Measurements from ENCODE around the gene IGSF3. TPM values are rescaled to one million over a fixed set of nuclear protein-coding genes. Genes with fewer than 3 reads are reported as not detected.

The IGSF3 gene
- total RNA-seq (2021) (31.7 to 32.4 TPM (median 32.1 TPM) in 3 replicates), Bru-seq, nascent RNA (percentile 65 among the genes with signal in this experiment)
- long read RNA-seq, experiment 1, full-length matches to known transcripts = 27 of 82 reads
- long read RNA-seq, experiment 1, partial matches to known transcripts = 34 of 82 reads
- long read RNA-seq, experiment 1, other reads (novel, unspliced or antisense) = 21 of 82 reads
- long read RNA-seq, experiment 2, full-length matches to known transcripts = 5 of 65 reads
- long read RNA-seq, experiment 2, partial matches to known transcripts = 28 of 65 reads
- long read RNA-seq, experiment 2, other reads (novel, unspliced or antisense) = 32 of 65 reads
- long read RNA-seq, experiment 3, partial matches to known transcripts = 0 of 1 reads
- long read RNA-seq, experiment 3, other reads (novel, unspliced or antisense) = 1 of 1 reads

DNA sequence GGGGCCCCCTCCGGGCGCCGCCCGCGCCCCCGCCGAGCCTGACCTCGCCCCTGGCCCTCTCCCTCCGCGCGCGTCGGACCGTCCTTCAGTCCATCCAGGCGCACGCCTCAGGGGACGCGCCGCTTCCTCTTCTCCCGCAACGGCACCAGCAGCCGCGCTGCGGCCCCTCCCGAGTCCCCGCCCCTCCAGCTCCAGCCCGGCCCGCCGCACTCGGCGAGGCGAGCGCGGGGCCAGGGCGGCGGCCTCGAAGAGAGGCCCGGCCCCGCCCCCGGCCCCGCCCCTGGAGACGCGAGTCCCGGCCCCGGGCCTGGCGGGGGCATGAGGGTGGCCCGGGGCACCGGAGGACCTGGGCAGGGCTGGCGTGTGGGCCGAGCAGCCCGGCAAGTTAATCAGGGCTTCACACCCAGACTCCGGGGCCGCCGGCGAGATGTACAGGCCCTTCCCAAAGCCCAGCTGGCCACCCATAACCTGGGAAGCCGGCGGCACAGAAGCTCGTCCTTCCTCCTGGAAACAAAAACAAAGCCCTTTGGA, at the start of gene IGSF3:
TSS of gene IGSF3 (minus strand) at position 159 of the 531 bp plus-strand sequence. CDS start 1,407 bp downstream, outside the sequence.
- POLR2A ChIA-PET = interaction anchor here (0.6 to 1.5 kb wide), 2 partner anchors 68 to 392 kb away, joined by 4 read pairs; partner anchors contain the start of gene TTF2

More for the DNA sequence above, at the start of gene IGSF3:
- no peaks in the 10 kb centered on the region for H3K9me3 Mint-ChIP-seq
- TF ChIP-seq, protein P1, sequence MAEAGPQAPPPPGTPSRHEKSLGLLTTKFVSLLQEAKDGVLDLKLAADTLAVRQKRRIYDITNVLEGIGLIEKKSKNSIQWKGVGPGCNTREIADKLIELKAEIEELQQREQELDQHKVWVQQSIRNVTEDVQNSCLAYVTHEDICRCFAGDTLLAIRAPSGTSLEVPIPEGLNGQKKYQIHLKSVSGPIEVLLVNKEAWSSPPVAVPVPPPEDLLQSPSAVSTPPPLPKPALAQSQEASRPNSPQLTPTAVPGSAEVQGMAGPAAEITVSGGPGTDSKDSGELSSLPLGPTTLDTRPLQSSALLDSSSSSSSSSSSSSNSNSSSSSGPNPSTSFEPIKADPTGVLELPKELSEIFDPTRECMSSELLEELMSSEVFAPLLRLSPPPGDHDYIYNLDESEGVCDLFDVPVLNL (CRISPR knock-in tag; IDR thresholded peaks at IDR 0.05; ENCODE audit: borderline replicate concordance, low read depth) = no peak
- TF ChIP-seq MYBL2 (CRISPR knock-in tag; IDR thresholded peaks at IDR 0.05) (no peak), RORB (CRISPR knock-in tag; IDR thresholded peaks at IDR 0.05) (no peak), ZNF219 (CRISPR knock-in tag; IDR thresholded peaks at IDR 0.05; ENCODE audit: borderline replicate concordance) (0 out of 2 replicates have a peak, but pooled peaks have one; percentile 32), SP1 (CRISPR knock-in tag; conservative IDR thresholded peaks at IDR 0.05) (peak; percentile 77; the same call in 1 of the 2 replicates), FOXK1 (CRISPR knock-in tag; IDR thresholded peaks at IDR 0.05) (peak; percentile 38; the same call in 1 of the 2 replicates), NR1H2 (CRISPR knock-in tag; IDR thresholded peaks at IDR 0.05) (no peak), ZNF232 (CRISPR knock-in tag; IDR thresholded peaks at IDR 0.05) (no peak), JUN (CRISPR knock-in tag; IDR thresholded peaks at IDR 0.05) (no peak), CBFB (CRISPR knock-in tag; IDR thresholded peaks at IDR 0.05; ENCODE audit: low read depth) (no peak), FOXJ3 (CRISPR knock-in tag; IDR thresholded peaks at IDR 0.05; ENCODE audit: borderline replicate concordance) (no peak), CREB1 (CRISPR knock-in tag; IDR thresholded peaks at IDR 0.05) (no peak), EMX1 (CRISPR knock-in tag; IDR thresholded peaks at IDR 0.05) (no peak), NFE2L1 (CRISPR knock-in tag; IDR thresholded peaks at IDR 0.05) (no peak)
- TF ChIP-seq, protein P2, sequence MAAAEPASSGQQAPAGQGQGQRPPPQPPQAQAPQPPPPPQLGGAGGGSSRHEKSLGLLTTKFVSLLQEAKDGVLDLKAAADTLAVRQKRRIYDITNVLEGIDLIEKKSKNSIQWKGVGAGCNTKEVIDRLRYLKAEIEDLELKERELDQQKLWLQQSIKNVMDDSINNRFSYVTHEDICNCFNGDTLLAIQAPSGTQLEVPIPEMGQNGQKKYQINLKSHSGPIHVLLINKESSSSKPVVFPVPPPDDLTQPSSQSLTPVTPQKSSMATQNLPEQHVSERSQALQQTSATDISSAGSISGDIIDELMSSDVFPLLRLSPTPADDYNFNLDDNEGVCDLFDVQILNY (CRISPR knock-in tag; IDR thresholded peaks at IDR 0.05) = no peak
- TF ChIP-seq, protein P3, sequence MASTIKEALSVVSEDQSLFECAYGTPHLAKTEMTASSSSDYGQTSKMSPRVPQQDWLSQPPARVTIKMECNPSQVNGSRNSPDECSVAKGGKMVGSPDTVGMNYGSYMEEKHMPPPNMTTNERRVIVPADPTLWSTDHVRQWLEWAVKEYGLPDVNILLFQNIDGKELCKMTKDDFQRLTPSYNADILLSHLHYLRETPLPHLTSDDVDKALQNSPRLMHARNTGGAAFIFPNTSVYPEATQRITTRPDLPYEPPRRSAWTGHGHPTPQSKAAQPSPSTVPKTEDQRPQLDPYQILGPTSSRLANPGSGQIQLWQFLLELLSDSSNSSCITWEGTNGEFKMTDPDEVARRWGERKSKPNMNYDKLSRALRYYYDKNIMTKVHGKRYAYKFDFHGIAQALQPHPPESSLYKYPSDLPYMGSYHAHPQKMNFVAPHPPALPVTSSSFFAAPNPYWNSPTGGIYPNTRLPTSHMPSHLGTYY (CRISPR knock-in tag; IDR thresholded peaks at IDR 0.05) = no peak
- TF ChIP-seq, protein P4, sequence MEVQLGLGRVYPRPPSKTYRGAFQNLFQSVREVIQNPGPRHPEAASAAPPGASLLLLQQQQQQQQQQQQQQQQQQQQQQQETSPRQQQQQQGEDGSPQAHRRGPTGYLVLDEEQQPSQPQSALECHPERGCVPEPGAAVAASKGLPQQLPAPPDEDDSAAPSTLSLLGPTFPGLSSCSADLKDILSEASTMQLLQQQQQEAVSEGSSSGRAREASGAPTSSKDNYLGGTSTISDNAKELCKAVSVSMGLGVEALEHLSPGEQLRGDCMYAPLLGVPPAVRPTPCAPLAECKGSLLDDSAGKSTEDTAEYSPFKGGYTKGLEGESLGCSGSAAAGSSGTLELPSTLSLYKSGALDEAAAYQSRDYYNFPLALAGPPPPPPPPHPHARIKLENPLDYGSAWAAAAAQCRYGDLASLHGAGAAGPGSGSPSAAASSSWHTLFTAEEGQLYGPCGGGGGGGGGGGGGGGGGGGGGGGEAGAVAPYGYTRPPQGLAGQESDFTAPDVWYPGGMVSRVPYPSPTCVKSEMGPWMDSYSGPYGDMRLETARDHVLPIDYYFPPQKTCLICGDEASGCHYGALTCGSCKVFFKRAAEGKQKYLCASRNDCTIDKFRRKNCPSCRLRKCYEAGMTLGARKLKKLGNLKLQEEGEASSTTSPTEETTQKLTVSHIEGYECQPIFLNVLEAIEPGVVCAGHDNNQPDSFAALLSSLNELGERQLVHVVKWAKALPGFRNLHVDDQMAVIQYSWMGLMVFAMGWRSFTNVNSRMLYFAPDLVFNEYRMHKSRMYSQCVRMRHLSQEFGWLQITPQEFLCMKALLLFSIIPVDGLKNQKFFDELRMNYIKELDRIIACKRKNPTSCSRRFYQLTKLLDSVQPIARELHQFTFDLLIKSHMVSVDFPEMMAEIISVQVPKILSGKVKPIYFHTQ (CRISPR knock-in tag; IDR thresholded peaks at IDR 0.05) = no peak
- TF ChIP-seq, protein P5, sequence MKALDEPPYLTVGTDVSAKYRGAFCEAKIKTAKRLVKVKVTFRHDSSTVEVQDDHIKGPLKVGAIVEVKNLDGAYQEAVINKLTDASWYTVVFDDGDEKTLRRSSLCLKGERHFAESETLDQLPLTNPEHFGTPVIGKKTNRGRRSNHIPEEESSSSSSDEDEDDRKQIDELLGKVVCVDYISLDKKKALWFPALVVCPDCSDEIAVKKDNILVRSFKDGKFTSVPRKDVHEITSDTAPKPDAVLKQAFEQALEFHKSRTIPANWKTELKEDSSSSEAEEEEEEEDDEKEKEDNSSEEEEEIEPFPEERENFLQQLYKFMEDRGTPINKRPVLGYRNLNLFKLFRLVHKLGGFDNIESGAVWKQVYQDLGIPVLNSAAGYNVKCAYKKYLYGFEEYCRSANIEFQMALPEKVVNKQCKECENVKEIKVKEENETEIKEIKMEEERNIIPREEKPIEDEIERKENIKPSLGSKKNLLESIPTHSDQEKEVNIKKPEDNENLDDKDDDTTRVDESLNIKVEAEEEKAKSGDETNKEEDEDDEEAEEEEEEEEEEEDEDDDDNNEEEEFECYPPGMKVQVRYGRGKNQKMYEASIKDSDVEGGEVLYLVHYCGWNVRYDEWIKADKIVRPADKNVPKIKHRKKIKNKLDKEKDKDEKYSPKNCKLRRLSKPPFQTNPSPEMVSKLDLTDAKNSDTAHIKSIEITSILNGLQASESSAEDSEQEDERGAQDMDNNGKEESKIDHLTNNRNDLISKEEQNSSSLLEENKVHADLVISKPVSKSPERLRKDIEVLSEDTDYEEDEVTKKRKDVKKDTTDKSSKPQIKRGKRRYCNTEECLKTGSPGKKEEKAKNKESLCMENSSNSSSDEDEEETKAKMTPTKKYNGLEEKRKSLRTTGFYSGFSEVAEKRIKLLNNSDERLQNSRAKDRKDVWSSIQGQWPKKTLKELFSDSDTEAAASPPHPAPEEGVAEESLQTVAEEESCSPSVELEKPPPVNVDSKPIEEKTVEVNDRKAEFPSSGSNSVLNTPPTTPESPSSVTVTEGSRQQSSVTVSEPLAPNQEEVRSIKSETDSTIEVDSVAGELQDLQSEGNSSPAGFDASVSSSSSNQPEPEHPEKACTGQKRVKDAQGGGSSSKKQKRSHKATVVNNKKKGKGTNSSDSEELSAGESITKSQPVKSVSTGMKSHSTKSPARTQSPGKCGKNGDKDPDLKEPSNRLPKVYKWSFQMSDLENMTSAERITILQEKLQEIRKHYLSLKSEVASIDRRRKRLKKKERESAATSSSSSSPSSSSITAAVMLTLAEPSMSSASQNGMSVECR (CRISPR knock-in tag; IDR thresholded peaks at IDR 0.05; ENCODE audit: borderline replicate concordance) = no peak
- H3K4me3 Mint-ChIP-seq = peak within 1 kb of the TSS; percentile 83
- ATAC-seq (peak; percentile 86), DNase-seq (ENCODE audit: low spot score) (peak; percentile 82)
- H3K27me3 Mint-ChIP-seq (ENCODE audit: low read depth) = peaks cover 29% of the 10 kb centered on the region
- H3K36me3 Mint-ChIP-seq = peaks cover 6% of the 10 kb centered on the region; the same call in 1 of the 2 replicates
- CTCF ChIA-PET = interaction anchor here (0.7 to 1.7 kb wide), 7 partner anchors 37 to 444 kb away, joined by 3 to 21 read pairs (median 5); partner anchors contain the start of gene TTF2
- peaks cover 38% of the 10 kb centered on the region for H3K4me1 Mint-ChIP-seq
- H3K27ac Mint-ChIP-seq = no peak within 1 kb of the TSS

Measured in WTC11 (cell line).